NCI-H345 (cell line): ENCODE measurements around the gene WDFY3.

Experiments
- DNase-seq: peaks from one replicate; lab custom pipeline; 2025; lab: John Stamatoyannopoulos, UW

The WDFY3 gene

GRCh38 chr4:84952776-84953175, 13.7 kb downstream of the WDFY3 start:
- no peak for DNase-seq

GRCh38 chr4:84952004-84952403, 14.5 kb downstream of the WDFY3 start:
- no peak for DNase-seq

GRCh38 chr4:84948056-84948455, 18.4 kb downstream of the WDFY3 start:
- DNase-seq = no peak

GRCh38 chr4:84944947-84945346, 21.5 kb downstream of the WDFY3 start:
- no peak for DNase-seq

GRCh38 chr4:84940960-84941359, 25.5 kb downstream of the WDFY3 start:
- no peak for DNase-seq

GRCh38 chr4:84939113-84939512, 27.4 kb downstream of the WDFY3 start:
- DNase-seq = no peak

- DNase-seq = no peak
Measured at GRCh38 chr4:84938316-84938715, 28.2 kb downstream of the WDFY3 start.

GRCh38 chr4:84937381-84937977, 29.0 kb downstream of the WDFY3 start:
- no peak for DNase-seq

- no peak for DNase-seq
Measured at GRCh38 chr4:84936123-84936522, 30.4 kb downstream of the WDFY3 start.

- DNase-seq = no peak
Measured at GRCh38 chr4:84932462-84932861, 34.0 kb downstream of the WDFY3 start.

- DNase-seq = no peak
Measured at GRCh38 chr4:84931961-84932360, 34.5 kb downstream of the WDFY3 start.

GRCh38 chr4:84931274-84931673, 35.2 kb downstream of the WDFY3 start:
- no peak for DNase-seq

- no peak for DNase-seq
Measured at GRCh38 chr4:84928089-84928488, 38.4 kb downstream of the WDFY3 start.

- no peak for DNase-seq
Measured at GRCh38 chr4:84927428-84927827, 39.1 kb downstream of the WDFY3 start.

- no peak for DNase-seq
Measured at GRCh38 chr4:84925558-84925957, 40.9 kb downstream of the WDFY3 start.

- DNase-seq = no peak
Measured at GRCh38 chr4:84924434-84924833, 42.1 kb downstream of the WDFY3 start.

GRCh38 chr4:84920617-84921016, 45.9 kb downstream of the WDFY3 start:
- no peak for DNase-seq

- DNase-seq = no peak
Measured at GRCh38 chr4:84917869-84918600, 48.5 kb downstream of the WDFY3 start.

GRCh38 chr4:84917086-84917821, 49.2 kb downstream of the WDFY3 start:
- no peak for DNase-seq

GRCh38 chr4:84916227-84916626, 50.3 kb downstream of the WDFY3 start:
- no peak for DNase-seq

- DNase-seq = no peak
Measured at GRCh38 chr4:84915396-84915780, 51.1 kb downstream of the WDFY3 start.

- no peak for DNase-seq
Measured at GRCh38 chr4:84914686-84915395, 51.6 kb downstream of the WDFY3 start.

GRCh38 chr4:84913176-84913575, 53.3 kb downstream of the WDFY3 start:
- DNase-seq = no peak
